ENCODE results near the gene DNASE1L3.

The DNASE1L3 gene

DNA sequence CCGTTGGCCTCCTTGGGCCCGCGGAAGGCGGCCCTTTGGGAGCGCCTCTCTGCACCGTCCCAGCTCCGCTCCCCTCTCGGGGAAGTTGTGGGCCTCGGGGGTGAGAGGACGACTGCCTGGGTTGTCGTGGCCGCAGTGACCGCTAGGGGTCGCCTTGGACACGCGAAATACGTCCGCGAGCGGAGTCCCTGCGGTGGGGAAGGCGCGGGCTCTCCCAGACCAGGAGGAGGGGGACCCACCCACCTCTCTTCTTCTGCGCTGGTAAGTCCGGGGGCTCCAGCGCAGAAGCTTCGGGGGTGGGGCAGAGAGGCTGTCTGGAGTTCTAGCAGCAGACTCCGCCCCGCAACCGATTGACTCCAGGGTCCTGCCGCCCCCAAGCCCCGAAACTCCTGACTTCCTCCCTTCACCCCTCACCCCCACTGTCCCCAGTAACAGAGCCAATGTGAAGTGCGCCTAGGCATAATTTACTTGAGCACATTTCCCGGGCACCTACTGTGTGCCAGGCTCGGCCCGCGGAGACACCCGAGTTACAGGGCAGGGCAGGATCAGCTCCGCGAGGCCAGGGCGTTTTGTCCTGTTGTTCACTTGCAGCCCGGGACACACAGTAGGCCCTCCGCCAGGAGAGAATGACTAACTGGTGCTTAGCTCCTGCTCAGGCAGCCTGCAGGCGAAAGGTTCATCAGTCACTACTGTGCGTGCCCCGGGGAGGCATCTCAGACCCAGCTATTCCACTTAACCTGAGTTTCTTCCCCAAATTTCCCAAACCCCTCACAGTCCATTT lies 32.8 kb downstream of the DNASE1L3 start:
- peak; percentile 83 for DNase-seq

DNA sequence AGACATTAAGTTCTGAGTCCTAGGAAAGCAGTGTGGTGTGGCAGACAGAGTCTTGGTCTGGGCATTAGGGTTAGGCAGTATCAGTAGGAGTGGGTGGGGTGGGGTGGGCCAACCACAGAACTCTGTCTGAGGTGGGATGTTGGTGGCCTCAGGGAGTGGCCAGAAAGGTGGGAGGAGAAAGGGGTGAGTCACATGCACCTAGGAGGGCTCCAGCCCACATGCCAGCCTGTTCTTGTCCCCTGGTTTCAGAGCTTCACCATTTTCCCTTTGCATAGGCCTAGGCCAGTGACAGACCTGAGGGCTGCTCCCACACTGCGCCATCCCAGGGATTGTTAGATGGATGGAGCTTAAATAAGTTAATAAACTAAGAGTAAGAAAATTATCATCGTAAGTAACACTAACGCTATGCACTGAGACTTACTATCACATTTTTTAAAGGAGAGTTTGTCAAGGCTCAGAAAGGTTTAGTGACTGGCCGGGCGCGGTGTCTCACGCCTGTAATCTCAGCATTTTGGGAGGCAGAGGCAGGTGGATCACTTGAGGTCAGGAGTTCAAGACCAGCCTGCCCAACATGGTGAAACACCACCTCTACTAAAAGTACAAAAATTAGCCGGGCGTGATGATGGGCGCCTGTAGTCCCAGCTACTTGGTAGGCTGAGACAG lies 33.8 kb downstream of the DNASE1L3 start:
- DNase-seq, result no peak

- no peak for DNase-seq
These were observed 34.6 kb downstream of the DNASE1L3 start for GRCh38 chr3:58176185-58176530.

DNA sequence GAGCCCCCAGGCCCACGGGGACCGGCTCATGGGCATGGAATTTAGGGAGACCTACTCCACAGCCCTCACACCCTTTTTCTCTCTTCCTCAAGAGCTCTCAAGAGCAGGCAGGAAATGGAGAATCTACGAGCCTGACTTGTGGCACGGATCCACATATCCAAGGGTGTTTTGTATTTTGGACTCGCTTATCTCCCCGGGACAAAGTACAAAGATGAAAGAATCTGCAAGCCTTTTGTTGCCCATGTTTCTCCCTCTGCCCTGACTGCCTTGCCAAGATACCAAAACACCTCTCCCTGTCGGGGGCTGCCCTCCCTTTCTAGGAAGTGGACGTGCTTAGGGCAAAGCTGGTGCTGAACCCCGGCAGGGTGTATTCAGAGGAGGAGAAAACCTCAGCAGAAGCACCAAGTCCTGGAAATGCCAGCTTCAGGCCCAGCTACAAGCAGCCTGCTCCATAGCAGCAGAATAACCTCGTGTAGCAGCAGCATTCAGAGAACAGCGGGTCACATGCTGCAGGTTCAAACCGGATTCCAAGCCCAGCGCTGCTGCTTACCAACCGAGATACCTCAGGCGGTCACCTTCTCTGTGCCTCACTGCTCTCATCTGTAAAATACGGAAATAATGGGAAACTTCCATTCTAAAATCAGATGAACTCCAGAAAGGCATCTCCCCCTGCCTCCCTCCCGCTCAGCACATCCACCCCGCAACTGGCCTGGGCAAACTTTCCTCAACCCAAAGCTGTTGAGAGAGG lies 35.2 kb downstream of the DNASE1L3 start:
- no peak for DNase-seq

DNA sequence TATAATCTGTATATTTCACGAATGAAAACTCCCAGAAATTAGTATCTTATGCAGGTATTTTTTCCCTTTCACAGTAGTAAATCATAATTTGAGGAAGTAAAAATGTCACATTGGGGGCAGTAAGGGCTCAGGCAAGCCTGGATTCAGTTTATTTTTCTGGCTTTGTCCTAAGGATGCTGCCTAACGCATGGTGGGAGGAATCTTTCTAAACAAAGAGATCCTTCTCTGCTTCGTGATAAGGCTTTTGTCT lies 35.7 kb downstream of the DNASE1L3 start:
- DNase-seq, result no peak

- peak; percentile 56 for DNase-seq
These were observed 36.9 kb downstream of the DNASE1L3 start for GRCh38 chr3:58173669-58174398.

DNA sequence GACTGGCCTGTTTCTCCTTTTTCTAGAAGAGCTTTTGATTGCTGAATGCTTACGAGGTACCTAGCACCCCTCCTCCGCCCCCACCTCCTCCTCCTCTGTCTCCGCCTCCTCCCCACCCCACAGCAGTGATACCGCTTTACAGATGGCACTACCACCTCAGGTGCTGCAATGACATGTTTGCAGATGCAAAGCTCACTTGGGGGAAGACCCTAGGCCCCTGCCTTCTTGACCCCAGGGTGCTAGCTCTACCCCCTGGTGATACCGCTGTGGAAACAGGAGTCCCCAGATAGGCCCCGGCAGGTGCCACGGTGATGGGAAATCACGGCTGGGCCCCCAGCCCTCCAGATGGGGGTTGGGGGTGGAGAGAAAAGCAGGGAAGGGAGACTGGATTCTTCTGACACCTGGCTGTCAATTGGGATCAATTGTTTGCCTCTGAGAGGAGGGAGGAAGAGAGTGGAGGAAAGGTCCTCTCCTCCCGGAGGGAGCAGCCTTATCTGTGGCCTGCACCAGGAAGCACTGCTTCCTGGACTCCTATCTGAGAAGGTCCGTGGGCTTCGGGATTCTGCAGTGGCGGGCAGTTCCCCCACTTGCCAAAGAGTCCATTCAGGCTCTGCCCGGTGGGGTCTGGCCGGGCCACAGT lies 37.6 kb downstream of the DNASE1L3 start:
- DNase-seq, result no peak

- no peak for DNase-seq
These were observed 39.6 kb downstream of the DNASE1L3 start for GRCh38 chr3:58171126-58171525.

DNA sequence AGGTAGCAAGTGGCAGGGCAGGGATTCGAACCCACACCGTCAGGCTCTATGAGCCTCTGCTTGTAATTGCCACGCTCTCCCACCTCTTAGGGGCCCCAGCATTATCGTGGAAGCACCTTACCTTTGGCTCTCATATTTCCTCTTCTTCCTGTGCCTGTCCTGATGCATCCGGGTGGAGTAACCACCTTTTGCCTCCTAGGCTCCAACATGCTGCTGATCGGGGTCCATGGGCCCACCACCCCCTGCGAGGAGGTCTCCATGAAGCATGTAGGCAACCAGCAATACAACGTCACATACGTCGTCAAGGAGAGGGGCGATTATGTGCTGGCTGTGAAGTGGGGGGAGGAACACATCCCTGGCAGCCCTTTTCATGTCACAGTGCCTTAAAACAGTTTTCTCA lies 40.4 kb downstream of the DNASE1L3 start:
- no peak for DNase-seq

DNA sequence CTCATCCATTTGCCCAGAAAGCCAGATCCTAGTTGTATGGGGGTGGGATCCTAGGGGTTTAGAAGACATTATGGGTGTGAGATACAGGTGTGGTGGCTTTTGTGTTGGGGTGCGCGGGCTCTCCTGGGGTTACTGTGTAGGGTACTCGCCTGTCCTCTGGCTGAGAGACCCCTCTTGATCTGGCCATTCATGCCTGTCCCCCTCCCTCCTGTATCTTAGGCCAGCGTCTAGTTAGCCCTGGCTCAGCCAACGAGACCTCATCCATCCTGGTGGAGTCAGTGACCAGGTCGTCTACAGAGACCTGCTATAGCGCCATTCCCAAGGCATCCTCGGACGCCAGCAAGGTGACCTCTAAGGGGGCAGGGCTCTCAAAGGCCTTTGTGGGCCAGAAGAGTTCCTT lies 41.4 kb downstream of the DNASE1L3 start:
- no peak for DNase-seq

DNA sequence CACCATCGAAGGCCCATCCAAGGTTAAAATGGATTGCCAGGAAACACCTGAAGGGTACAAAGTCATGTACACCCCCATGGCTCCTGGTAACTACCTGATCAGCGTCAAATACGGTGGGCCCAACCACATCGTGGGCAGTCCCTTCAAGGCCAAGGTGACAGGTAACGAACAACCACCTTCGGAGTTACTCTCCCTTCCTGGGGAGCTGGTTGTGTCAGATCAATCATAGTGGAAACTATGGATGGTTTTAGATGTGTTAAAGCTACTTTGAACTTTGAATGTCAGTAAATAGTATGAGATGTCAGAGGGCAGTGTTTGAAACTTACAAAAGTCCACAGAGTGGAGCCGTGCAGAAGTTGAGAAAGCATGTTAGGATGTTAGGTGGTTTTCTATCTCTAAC lies 42.3 kb downstream of the DNASE1L3 start:
- DNase-seq, result no peak

- peak; percentile 62 for DNase-seq
These were observed 43.1 kb downstream of the DNASE1L3 start for GRCh38 chr3:58167431-58168351.

DNA sequence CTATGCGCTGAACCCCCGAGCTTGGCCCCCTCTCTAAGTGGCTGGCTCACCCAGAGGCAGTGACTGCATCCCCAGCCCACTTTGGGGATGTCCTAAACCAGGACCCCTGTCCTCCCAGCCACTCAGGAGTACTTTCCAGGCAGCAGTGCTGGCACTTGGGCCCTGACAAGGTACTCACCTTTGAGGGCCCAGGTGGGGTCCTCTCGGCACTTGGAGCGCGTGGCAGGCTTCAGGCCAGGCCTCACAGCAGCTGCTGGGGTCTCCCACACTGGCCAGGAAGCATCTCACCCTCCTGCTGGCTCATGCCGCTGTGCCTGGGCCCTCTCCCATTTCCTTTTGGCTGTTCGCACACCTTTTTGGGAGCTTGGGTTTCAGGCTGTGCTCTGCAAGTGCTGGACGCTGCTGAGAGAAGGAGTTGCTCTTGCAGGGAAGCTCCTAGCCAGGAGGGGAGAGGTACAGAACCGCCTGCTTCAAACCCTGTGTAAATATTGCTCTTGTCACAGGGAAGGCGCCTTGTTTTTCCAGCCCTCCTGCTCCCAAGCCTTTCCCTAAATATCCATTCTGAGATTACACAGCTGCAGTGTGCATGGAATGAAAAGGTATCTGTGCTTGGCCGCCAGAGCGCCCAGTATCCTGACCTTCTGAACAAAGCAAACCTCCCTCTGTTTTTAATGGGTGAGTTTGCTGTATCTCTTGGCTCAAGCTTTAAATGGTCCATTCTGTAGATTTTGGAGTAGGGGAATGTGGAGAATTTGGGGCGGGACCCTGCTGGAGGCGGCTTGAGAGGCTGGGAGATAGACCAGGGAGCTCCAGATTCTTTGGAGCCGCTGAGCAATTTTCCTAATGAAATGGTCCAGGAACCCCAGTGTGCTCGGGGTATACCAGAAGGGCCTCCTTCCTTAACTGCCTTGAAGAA lies 45.6 kb downstream of the DNASE1L3 start:
- DNase-seq, result no peak

- no peak for DNase-seq
These were observed 46.4 kb downstream of the DNASE1L3 start for GRCh38 chr3:58164199-58164879.

- DNase-seq, result no peak
These were observed 47.5 kb downstream of the DNASE1L3 start for GRCh38 chr3:58163234-58163633.

DNA sequence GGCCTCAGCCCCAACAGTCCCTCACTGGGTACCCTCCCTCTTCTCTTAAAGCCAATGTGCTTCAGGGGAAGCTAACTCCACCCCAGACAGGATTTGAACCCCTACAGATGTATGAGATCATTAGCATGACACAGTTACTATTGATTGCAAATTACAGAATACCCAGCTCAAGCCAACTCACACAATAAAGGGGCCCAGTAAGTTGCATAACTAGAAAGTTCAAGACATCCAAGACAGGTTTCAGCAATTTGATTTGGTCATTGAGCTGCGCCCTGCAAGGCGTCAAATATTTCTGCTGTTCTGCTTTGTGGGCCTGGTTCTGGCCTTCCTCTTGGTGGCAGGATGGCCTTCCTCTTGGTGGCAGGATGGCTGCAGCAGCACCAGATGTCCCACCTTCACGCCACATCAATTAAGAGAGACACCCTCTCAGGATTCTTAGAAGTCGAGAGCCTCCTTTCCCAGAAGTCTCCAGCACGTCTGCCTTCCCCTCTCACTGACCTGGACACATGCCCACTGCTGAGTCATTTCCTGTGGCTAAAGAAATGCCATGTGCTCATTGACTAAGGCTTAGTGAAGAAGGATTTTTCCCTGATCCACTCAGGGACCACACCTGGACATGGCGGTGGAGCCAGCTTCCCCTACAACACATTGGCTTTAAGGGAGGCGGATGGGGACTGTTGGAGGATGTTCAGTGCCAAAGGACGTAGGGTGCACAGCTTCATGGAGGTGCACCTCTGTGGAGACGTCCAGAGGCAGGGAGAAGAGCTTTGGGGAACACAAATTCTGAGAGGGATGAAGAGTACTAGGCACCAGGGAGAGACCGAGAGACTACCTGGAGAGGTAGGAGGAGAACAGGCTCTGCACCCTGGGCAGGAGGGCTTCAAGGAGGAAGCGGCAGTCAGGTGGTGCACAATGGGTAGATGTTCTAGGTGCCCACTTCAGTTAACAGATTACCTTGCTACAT lies 49.1 kb downstream of the DNASE1L3 start:
- no peak for DNase-seq

GRCh38 chr3:58160399-58160798 lies 50.4 kb downstream of the DNASE1L3 start:
- DNase-seq, result no peak

DNA sequence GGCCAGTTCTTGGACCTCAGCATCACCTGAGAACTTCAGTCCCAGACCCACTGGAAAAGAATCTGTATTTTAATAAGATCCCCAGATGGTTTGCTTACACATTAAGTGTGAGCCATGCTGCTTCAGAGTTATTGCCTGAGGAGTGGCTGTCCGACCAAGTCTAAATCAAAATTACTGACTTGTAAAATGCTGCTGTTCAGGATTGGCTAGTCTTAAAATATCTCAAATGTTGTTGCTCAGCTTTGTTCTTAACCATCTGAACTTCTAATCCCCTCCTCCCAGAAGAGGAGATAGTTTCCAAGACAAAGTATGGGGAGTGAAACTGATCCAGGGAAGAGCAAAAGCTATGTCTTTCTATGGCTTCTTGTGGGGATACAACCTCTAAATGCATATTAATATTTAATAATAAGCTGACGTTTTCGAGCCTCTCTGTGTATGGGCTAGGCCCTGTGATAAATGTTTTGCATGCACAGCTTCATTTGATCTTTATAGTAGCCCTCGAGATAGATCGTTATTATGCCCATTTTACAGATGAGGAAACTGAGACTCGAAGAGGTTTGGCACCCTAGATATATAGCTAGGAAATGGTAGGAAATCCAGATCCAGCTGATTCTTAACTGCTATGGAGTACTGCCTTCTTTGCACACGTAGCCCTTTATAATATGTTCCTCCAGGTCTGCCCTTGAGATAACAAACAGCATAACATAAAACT lies 52.2 kb downstream of the DNASE1L3 start:
- DNase-seq, result no peak

All from NCI-H82 (cell line).